Activated naive CD4-positive, alpha-beta T cell treated with anti-CD3 and anti-CD28 coated beads, Interleukin-2, amount 50 U/mL, for 24 hours (primary cell): ENCODE data around the gene UNC119.
"Not testable (repeated sequence)": the region's sequence is repeated elsewhere in the genome, so short reads cannot be mapped to it uniquely, and the experiment has no call there.

Experiments used
- H3K27ac Mint-ChIP-seq: one replicate; pipeline ENCODE4 v1.8.0; 2021; ENCODE audit warnings: mild to moderate bottlenecking, mixed read lengths
- H3K27me3 Mint-ChIP-seq: one replicate; pipeline ENCODE4 v1.8.0; 2021; ENCODE audit warnings: mixed read lengths
- H3K36me3 Mint-ChIP-seq: one replicate; pipeline ENCODE4 v1.8.0; 2021; ENCODE audit warnings: mixed read lengths
- H3K4me1 Mint-ChIP-seq: one replicate; pipeline ENCODE4 v1.8.0; 2021; ENCODE audit warnings: mixed read lengths
- H3K4me3 Mint-ChIP-seq: one replicate; pipeline ENCODE4 v1.8.0; 2021; ENCODE audit warnings: mild to moderate bottlenecking, mixed read lengths
- H3K9me3 Mint-ChIP-seq: one replicate; pipeline ENCODE4 v1.8.0; 2021; ENCODE audit warnings: mixed read lengths

Gene UNC119

DNA sequence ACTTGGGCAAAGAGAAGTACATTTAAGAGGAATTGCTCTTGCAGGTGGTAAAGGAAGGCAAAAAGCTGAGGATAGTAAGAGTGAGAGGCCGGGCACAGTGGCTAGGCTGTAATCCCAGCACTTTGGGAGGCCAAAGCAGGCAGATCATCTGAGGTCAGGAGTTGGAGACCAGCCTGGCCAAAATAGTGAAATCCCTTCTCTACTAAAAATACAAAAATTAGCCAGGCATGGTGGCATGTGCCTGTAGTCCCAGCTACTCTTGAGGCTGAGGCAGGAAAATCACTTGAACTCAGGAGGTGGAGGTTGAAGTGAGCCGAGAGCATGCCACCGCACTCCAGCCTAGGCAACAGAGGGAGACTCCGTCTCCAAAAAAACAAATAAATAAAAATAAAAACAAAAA, 30.1 kb downstream of the UNC119 start:
- H3K4me1 Mint-ChIP-seq, H3K4me3 Mint-ChIP-seq, H3K36me3 Mint-ChIP-seq, H3K27me3 Mint-ChIP-seq, H3K27ac Mint-ChIP-seq, H3K9me3 Mint-ChIP-seq: not testable (repeated sequence)

DNA sequence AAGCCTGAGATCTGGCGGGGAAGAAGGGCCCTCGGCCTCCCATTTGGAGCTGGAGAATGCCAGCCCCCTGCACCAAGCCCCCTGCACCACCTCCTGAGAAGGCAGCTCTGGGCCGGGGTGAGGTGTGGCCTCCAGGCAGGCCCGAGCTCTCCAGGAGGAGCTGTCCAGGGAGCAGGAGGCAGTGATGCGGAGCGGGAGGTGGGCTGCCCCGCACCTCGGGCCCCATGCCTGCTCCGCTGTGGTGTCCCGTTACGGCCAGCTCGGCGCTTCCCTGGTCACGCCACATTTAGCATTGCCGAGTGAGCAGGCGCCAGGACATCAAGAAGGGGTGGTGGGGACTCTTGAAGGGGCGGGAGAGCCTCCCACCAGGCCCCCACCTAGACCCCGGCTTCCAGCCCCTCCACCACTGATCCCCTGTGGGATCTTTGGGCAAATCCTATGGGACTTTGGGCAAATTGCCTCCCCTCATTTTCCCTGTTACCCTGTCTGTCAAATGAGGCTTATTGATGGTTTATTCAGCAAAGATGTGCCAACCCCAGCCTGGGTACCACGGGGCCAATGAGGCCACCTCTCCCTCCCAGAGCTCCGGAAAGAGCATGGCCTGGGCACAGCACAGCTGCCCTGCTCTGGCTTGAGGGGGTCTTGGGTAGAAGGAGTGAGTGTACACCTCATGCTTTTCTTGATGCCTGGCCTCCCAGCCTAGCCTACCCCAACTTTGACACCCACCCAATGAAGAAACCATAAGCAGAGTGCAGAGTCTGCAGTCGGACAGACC, 30.9 kb downstream of the UNC119 start:
- Mint-ChIP-seq H3K36me3 (no peaks in the 10 kb centered on the region), H3K4me1 (no peaks in the 10 kb centered on the region), H3K27me3 (peaks cover 1% of the 10 kb centered on the region), H3K27ac (no peak overlapping the region), H3K9me3 (no peaks in the 10 kb centered on the region), H3K4me3 (no peak overlapping the region)

DNA sequence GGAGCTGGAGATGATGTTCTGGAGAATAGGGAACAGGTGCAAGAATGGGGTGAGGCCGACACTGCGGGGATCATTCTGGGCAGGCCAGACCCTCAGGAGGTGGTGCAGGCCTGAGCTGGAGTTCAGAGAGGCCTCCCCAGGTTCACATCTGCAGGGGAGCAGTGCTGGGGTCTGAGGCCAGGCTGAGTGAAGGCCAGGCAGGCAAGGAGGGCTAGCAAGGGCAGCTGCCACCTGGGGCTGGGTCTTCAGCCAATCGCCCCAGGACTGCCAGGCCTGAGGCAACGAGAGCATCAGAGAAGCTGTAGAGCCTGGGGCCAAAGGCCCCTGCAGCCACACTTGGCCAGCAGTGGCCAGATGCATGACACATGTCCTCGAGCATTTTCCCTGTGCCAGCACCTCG, 31.7 kb downstream of the UNC119 start:
- H3K4me1 Mint-ChIP-seq = no peaks in the 10 kb centered on the region
- no peak overlapping the region for H3K4me3 Mint-ChIP-seq
- H3K27me3 Mint-ChIP-seq = peaks cover 1% of the 10 kb centered on the region
- no peaks in the 10 kb centered on the region for H3K36me3 Mint-ChIP-seq
- H3K9me3 Mint-ChIP-seq = no peaks in the 10 kb centered on the region
- H3K27ac Mint-ChIP-seq = no peak overlapping the region

- H3K4me1 Mint-ChIP-seq = no peaks in the 10 kb centered on the region
These were observed 33.2 kb downstream of the UNC119 start for GRCh38 chr17:28519236-28519635.

GRCh38 chr17:28518578-28518977, 33.8 kb downstream of the UNC119 start:
- no peaks in the 10 kb centered on the region for H3K36me3 Mint-ChIP-seq
- H3K27me3 Mint-ChIP-seq = peaks cover 2% of the 10 kb centered on the region
- H3K4me3 Mint-ChIP-seq = no peak overlapping the region
- no peaks in the 10 kb centered on the region for H3K9me3 Mint-ChIP-seq
- no peak overlapping the region for H3K27ac Mint-ChIP-seq
- no peaks in the 10 kb centered on the region for H3K4me1 Mint-ChIP-seq

More at GRCh38 chr17:28519236-28519635, 33.2 kb downstream of the UNC119 start:
- Mint-ChIP-seq H3K9me3 (no peaks in the 10 kb centered on the region), H3K27me3 (peaks cover 1% of the 10 kb centered on the region), H3K27ac (no peak overlapping the region), H3K36me3 (no peaks in the 10 kb centered on the region), H3K4me3 (no peak overlapping the region)

GRCh38 chr17:28518132-28518531, 34.3 kb downstream of the UNC119 start:
- H3K27me3 Mint-ChIP-seq = peaks cover 2% of the 10 kb centered on the region
- no peaks in the 10 kb centered on the region for H3K4me1 Mint-ChIP-seq
- no peak overlapping the region for H3K27ac Mint-ChIP-seq
- H3K9me3 Mint-ChIP-seq = no peaks in the 10 kb centered on the region
- H3K36me3 Mint-ChIP-seq = no peaks in the 10 kb centered on the region
- no peak overlapping the region for H3K4me3 Mint-ChIP-seq

DNA sequence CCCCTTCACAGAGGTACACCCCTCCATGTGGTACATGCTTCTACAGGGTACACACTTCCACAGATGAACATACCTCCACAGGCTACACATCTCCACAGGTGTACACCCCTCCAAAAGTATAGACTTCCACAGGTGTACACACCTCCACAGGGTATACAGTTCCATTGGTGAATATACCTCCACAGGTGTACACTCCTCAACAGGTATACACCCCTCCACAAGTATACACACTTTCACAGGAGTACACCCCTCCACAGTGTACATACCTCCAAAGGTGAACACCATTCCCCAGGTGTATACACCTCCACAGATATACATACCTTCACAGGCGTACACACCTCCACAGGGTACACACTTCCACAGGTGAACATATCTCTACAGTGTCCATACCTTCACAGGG, 36.9 kb downstream of the UNC119 start:
- Mint-ChIP-seq H3K36me3 (no peaks in the 10 kb centered on the region), H3K9me3 (no peaks in the 10 kb centered on the region), H3K4me1 (no peaks in the 10 kb centered on the region), H3K27ac (no peak overlapping the region), H3K27me3 (peaks cover 2% of the 10 kb centered on the region), H3K4me3 (no peak overlapping the region)

DNA sequence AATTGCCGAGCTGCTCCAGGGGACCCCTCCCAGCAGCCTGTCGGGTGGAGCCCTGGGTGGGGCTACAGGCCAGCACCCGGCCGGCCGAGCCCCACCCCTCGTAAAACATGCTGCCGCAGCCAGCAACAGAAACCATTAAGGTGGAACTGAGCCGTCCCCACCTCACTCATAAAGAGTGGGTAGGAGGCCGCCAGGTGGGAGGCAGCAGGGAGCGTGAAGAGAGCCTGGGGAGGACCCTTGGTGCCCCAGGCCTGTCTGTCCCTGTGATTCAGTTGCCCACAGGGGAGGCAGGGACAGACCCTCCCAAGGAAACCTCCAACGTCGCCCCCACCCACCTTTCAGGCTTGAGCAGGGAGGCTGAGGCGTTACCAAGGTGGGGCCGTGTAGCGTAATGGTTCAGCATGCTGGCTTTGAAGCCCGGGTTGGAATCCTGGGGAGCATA, 37.8 kb downstream of the UNC119 start:
- Mint-ChIP-seq H3K4me3 (no peak overlapping the region), H3K27ac (no peak overlapping the region), H3K4me1 (no peaks in the 10 kb centered on the region), H3K36me3 (no peaks in the 10 kb centered on the region), H3K27me3 (peaks cover 3% of the 10 kb centered on the region), H3K9me3 (no peaks in the 10 kb centered on the region)

- H3K27ac Mint-ChIP-seq = no peak overlapping the region
- H3K9me3 Mint-ChIP-seq = no peaks in the 10 kb centered on the region
- H3K36me3 Mint-ChIP-seq = no peaks in the 10 kb centered on the region
- H3K4me3 Mint-ChIP-seq = no peak overlapping the region
- H3K4me1 Mint-ChIP-seq = no peaks in the 10 kb centered on the region
- peaks cover 6% of the 10 kb centered on the region for H3K27me3 Mint-ChIP-seq
These were observed 38.9 kb downstream of the UNC119 start for GRCh38 chr17:28513476-28513875.

DNA sequence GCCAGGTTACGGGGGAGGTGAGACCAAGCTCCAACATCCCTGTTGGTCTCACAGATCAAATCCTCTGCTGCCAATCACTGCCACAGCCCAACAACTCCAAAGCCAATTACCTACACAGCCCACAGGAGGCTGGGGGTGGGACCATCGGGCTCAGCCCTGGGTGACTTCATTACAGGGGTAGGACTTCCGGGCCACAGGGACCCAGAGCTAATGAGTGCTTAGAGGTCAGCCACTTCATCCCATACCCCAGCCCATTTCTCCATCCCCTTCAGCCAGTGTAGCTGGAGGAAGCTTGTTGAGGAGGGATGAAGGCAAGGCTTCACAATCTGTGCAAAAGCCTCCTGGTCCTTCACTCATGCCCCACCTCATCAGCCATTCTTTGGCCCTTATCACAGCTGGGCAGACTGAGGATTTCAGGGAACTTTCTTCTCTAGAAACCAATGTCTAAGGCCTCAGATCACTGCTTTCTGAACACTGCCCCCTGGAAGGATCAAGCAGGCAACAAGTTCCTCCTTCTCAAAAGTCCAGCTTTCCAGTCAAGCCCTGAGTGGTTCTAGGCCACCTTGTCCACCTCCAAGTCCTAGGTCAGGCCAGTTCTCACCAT, 40.5 kb downstream of the UNC119 start:
- Mint-ChIP-seq H3K4me3 (no peak overlapping the region), H3K27ac (no peak overlapping the region), H3K9me3 (no peaks in the 10 kb centered on the region), H3K36me3 (no peaks in the 10 kb centered on the region), H3K4me1 (no peaks in the 10 kb centered on the region), H3K27me3 (peaks cover 9% of the 10 kb centered on the region)

GRCh38 chr17:28509789-28510188, 42.6 kb downstream of the UNC119 start:
- H3K4me3 Mint-ChIP-seq = no peak overlapping the region
- peaks cover 9% of the 10 kb centered on the region for H3K27me3 Mint-ChIP-seq
- no peaks in the 10 kb centered on the region for H3K9me3 Mint-ChIP-seq
- no peak overlapping the region for H3K27ac Mint-ChIP-seq
- H3K4me1 Mint-ChIP-seq = no peaks in the 10 kb centered on the region
- H3K36me3 Mint-ChIP-seq = no peaks in the 10 kb centered on the region

DNA sequence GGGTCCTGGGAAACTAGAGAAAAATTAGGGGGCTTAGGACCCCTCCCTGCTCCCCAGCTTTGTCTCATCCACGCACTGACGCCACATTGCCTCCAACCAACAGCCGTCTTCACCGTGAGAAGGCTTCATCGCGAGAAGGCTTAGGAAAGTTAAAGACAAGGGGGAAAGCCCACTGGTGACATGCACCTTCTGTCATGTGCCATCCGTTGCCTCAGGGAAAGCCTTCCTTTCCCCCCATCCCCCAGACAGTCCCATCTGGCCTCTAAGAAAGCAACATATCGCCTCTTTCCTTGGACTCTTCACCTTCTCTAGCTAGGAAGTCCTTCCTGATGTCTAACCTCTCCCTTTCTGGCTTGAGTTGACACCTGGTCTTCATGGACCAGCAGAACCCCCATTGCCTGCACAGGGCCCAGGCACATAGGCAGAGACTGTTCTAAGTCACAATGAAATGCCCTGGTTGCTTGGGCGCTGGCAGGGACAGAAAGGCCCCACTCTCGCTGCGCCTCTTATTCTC, 44.2 kb downstream of the UNC119 start:
- Mint-ChIP-seq H3K4me3 (no peak overlapping the region), H3K4me1 (no peaks in the 10 kb centered on the region), H3K27ac (no peak overlapping the region), H3K27me3 (peaks cover 10% of the 10 kb centered on the region), H3K9me3 (no peaks in the 10 kb centered on the region), H3K36me3 (no peaks in the 10 kb centered on the region)

DNA sequence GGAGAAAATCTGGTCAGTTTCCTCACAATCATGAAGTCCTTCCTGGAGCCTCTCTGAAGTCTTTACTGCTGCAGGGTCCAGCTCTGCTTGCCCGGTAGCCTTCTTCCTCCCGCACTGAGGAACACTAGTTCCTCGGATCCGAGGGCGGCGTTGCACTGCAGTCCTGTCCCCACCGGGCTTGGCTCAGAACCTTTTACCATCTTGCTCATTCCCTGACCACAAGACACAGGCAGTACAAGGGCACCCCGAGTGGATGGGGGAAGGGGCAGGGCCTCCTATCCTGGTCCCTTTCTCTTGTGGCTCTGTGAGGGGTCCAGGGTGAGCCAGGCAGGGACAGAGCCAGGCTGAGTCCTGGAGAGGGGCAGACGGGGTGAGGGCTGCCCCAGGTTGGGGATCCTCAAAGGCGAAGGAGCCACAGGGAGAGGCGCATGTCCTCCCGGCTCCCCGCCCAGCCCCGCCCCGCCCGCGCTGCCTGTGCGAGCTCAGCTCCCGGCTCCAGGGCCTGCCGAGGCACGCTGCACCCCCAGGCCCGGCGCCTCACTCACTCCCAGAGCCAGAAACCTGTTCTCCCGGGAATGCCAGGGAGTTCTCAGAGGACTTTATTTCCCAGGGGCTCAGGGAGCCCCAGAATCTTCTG, 44.7 kb downstream of the UNC119 start:
- no peaks in the 10 kb centered on the region for H3K36me3 Mint-ChIP-seq
- no peaks in the 10 kb centered on the region for H3K9me3 Mint-ChIP-seq
- H3K4me3 Mint-ChIP-seq = no peak overlapping the region
- H3K27me3 Mint-ChIP-seq = peaks cover 10% of the 10 kb centered on the region
- H3K4me1 Mint-ChIP-seq = no peaks in the 10 kb centered on the region
- H3K27ac Mint-ChIP-seq = no peak overlapping the region

- no peak overlapping the region for H3K4me3 Mint-ChIP-seq
- H3K36me3 Mint-ChIP-seq = no peaks in the 10 kb centered on the region
- H3K27me3 Mint-ChIP-seq = peaks cover 10% of the 10 kb centered on the region
- no peaks in the 10 kb centered on the region for H3K9me3 Mint-ChIP-seq
- H3K27ac Mint-ChIP-seq = no peak overlapping the region
- no peaks in the 10 kb centered on the region for H3K4me1 Mint-ChIP-seq
These were observed 45.5 kb downstream of the UNC119 start for GRCh38 chr17:28506763-28507487.

GRCh38 chr17:28505986-28506665, 46.3 kb downstream of the UNC119 start, which contains the start of gene FOXN1:
TSS of gene FOXN1 (plus strand) at chr17:28506348. CDS start at chr17:28523970, 17,622 bp downstream.
- Mint-ChIP-seq H3K27me3 (peaks cover 10% of the 10 kb centered on the region), H3K4me3 (no peak within 1 kb of the TSS), H3K36me3 (no peaks in the 10 kb centered on the region), H3K27ac (no peak within 1 kb of the TSS), H3K4me1 (no peaks in the 10 kb centered on the region), H3K9me3 (no peaks in the 10 kb centered on the region)
